ENCODE data around the gene STON1.
"Not testable (repeated sequence)": the region's sequence is repeated elsewhere in the genome, so short reads cannot be mapped to it uniquely, and the experiment has no call there.

STON1 gene

DNA sequence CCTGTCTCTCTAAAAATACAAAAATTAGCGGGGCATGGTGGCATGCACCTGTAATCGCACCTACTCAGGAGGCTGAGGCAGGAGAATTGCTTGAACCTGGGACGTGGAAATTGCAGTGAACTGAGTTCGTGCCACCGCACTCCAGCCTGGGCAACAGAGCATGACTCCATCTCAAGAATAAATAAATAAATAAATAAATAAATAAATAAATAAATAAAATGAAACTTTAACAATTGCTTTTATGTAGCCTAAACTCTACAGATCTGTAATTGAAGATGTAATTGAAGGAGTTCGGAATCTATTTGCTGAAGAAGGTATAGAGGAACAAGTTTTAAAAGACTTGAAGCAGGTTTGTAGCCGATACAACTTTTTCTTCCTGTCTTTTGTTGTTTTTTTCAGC lies 90.7 kb downstream of the STON1 start:
- DNase-seq, result no peak

GRCh38 chr2:48622691-48623090 lies 92.7 kb downstream of the STON1 start:
- DNase-seq, result not testable (repeated sequence)

DNA sequence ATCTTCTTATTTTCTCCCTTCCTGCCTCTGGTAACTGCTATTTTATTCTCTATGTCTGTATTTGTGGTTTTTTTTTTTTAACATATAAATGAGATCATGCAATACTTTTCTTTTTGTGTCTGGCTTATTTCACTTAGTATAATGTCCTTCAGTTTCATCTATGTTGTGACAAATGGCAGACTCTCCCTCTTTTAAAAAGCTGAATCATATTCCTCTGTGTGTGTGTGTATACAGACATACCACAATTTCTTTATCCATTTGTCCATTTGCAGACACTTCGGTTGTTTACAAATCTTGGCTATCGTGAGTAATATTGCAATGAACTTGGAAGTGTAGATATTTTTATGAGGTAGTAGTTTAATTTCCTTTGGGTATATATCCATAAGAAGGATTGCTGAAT lies 94.7 kb downstream of the STON1 start:
- DNase-seq, result no peak

DNA sequence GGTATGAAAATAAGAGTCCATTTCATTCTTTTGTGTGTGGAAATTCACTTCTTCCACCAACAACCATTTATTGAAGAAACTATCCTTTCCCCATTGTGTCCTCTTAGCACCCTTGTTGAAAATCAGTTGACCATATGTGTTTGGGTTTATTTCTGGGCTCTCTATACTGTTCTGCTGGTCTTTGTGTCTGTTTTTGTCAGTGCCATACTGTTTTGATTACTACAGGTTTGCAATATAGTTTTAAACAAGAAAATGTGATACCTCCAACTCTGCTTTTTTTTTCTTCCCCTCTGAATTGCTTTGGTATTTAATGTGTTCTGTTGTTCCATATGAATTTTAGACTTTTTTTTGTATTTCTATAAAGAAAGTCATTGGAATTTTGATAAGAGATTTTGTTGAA lies 96.1 kb downstream of the STON1 start:
- DNase-seq, result no peak

GRCh38 chr2:48633143-48633542 lies 103.2 kb downstream of the STON1 start:
- DNase-seq, result no peak

DNA sequence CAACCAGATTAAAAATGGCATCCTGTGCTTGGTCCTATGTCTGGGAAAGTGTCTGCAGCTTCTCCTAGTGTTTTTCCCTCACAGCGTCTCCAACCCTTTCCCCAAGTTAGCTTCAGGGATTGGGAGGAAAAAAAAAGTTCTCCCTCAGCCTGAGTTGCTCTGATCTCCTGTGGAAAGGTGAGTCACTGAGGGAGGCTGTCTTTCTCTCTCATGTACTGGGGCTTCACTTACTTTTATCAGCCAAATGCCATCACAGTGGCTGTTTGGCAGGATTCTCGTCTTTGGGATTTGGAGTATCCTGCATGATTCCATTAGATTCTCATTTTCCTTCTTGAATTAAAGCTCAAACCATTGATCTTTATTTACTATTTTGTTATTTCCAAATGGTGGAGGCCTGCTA lies 105.8 kb downstream of the STON1 start:
- DNase-seq, result no peak

DNA sequence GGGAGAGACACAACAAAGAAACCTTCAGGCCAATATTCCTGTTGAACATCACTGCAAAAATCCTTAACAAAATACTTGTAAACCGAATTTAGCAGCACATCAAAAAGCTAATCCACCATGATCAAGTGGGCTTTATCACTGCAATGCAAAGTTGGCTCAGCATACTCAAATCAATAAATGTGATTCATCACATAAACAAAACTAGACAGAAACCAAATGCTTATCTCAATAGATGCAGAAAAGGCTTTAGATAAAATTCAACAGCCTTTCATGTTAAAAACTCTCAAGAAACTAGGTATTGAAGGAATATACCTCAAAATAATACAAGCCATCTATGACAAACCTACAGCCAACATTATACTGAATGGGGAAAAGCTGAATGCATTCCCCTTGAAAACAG lies 108.3 kb downstream of the STON1 start:
- no peak for DNase-seq

All from midbrain (tissue), 1 donor.